C4-2B (cell line): ENCODE results near the gene OR2J2.
"Not testable (repeated sequence)": the region's sequence is repeated elsewhere in the genome, so short reads cannot be mapped to it uniquely, and the experiment has no call there.

ENCODE experiments used
- H3K27ac ChIP-seq: fragments of 450-650 bp; 2 replicates; pipeline ENCODE4 v1.5.1; 2017
- ZFX ChIP-seq: fragments of 450-650 bp; IDR thresholded peaks from 2 replicates; pipeline ENCODE4 v1.6.1; 2017
- TF ChIP-seq, protein P1 (sequence below): fragments of 450-650 bp; conservative IDR thresholded peaks from 2 replicates; pipeline ENCODE4 v1.5.1; 2017; ENCODE audit warnings: mild to moderate bottlenecking

Gene OR2J2

DNA sequence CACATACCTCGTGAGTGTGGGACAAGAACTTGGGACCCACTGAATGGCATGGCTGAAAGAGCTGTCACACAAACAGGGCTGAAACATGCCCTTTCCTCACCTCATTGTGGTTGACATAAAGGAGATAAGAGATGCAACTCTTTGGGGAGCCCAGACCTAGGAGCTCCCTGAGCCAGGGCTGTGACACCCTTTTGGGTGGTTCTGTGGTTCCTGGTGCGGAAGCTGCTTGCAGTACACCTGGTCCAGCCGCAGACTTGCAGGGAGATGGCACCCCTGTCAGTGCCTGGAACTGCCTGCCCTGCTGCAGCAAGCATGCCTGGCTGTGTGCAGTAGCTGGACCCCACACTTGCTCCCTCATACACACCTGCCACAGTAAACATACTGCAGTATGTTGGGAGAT is 31.3 kb downstream of the OR2J2 start:
- no peak overlapping the region for H3K27ac ChIP-seq
- TF ChIP-seq, protein P1, sequence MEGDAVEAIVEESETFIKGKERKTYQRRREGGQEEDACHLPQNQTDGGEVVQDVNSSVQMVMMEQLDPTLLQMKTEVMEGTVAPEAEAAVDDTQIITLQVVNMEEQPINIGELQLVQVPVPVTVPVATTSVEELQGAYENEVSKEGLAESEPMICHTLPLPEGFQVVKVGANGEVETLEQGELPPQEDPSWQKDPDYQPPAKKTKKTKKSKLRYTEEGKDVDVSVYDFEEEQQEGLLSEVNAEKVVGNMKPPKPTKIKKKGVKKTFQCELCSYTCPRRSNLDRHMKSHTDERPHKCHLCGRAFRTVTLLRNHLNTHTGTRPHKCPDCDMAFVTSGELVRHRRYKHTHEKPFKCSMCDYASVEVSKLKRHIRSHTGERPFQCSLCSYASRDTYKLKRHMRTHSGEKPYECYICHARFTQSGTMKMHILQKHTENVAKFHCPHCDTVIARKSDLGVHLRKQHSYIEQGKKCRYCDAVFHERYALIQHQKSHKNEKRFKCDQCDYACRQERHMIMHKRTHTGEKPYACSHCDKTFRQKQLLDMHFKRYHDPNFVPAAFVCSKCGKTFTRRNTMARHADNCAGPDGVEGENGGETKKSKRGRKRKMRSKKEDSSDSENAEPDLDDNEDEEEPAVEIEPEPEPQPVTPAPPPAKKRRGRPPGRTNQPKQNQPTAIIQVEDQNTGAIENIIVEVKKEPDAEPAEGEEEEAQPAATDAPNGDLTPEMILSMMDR = no peak
- no peak for TF ChIP-seq ZFX

DNA sequence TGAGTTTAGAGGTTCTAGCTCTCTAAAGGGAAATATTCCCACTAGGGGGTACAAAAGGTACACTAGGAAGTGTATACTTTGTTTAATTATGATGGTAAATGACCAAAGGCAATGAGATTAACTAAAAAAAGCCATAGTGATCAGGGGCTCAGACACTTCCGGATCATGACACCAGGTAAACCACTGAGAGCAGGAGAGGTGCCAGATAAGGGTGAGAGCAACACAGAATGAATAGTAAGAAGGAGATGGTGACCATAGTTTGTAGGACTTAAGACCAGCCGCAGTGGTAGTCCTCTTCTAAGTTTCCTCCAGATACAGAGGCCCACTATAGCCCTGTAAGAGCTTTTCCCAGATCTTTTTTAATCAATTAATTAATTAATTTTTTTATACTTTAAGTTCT is 40.8 kb downstream of the OR2J2 start:
- H3K27ac ChIP-seq = no peak overlapping the region

DNA sequence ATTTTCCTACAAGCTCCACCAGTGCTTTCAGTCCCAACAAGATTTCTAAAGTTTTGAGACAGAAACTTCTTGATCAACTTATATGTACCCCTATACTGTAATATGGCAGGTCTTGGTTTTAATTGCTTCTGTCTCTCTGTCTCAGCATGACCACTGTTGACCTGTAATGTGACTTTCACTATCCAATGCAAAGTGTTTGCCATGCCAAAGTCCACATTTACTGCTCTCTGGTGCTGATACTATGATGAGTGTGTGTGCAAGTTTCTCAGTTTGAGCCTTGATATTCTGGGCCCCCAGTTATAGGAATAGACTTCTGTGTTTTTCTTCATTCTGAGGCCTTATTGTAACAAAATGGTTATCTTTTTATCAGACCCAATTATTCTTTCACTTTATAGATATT is 45.8 kb downstream of the OR2J2 start:
- no peak overlapping the region for H3K27ac ChIP-seq
- TF ChIP-seq, protein P1 = no peak
- no peak for TF ChIP-seq ZFX

More for the DNA sequence above, 40.8 kb downstream of the OR2J2 start:
- TF ChIP-seq ZFX = no peak
- TF ChIP-seq, protein P1 = no peak

DNA sequence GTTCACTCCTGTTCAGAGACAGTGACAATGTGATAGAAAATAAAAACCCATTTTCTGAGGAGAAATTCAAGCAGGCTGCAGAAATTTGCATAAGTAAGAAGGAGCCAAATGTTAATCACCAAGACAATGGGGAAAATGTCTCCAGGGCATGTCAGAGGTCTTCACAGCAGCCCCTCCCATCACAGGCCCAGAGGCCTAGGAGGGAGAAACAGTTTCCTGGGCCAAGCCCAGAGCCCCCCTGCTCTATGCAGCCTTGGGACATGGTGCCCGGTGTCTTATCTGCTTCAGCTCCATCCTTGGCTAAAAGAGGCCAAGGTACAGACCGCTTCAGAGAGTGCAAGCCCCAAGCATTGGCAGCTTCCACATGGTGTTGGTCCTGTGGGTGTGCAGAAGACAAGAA is 46.5 kb downstream of the OR2J2 start:
- not testable (repeated sequence) for H3K27ac ChIP-seq

DNA sequence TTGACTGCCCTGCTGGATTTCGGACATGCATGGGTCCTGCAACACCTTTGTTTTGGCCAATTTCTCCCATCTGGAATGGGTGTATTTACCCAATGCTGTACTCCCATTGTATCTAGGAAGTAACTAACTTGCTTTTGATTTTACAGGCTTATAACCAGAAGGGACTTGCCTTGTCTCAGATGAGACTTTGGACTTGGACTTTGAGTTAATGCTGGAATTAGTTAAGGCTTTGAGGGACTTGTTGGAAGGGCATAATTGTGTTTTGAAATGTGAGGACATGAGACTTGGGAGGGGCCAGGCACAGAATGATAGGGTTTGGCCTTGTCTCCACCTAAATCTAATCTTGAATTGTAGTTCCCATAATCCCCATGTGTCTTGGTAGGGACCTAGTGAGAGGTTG is 47.3 kb downstream of the OR2J2 start:
- H3K27ac ChIP-seq = not testable (repeated sequence)
